ENCODE measurements around the gene TMEM53. TPM values are rescaled to one million over a fixed set of nuclear protein-coding genes. Genes with fewer than 3 reads are reported as not detected.

TMEM53 gene
- total and polyA plus RNA-seq, 8 donors, result 2.4 to 22.8 (median 7.0) TPM

DNA sequence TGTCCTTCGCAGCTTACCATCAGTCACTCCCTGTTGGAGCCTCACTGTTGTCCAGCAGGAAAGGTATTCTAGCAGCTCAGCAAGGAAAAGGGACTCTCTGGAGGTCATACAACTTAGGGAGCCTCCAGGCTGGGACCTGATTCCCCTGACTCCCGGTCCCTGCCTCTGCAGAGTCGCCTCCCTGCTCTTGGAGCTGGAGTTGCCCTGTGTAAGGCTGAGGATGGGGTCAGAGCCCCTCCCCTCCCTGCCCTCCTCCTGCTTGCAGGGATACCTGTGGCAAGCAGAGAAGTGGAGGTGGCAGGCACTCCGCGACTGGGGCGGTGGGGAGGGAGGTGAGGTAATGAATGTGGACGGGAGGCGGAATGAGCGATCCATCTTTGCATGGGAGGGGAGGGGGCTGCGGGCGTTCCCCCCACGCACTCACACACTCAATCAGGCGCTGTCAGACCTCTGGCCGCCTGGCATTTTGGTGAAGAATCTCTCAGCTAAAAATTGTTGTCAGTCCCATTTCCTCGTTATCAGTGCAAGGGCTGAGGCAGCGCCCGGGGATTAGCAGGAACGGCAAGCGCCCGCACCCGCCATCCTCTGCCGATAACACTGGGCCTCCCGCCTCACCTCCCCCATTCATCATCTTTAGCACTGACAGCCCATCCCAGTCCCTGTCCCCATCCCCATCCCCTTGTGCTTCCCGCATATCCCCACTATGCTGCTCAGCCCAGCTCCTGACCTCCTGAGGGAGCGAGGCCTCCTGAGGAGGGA, 64.3 kb downstream of the TMEM53 start:
- 61 to 73% (median 67%) methylated on average over 24 to 25 of the region's 25 CpGs for WGBS, 5 donors
- no peaks in the 10 kb centered on the region for H3K4me1 ChIP-seq
- intact Hi-C loops (cut with DNase I; ENCODE audit: low total_unique reads), result loop anchor here (5.0 kb wide), 1 partner anchor 42 kb away; no protein-coding TSS in a partner anchor
- no peaks in the 10 kb centered on the region for H3K36me3 ChIP-seq
- no peaks in the 10 kb centered on the region for H3K9me3 ChIP-seq
- H3K27ac ChIP-seq, result no peak overlapping the region
- no peak overlapping the region for H3K4me3 ChIP-seq
- DNase-seq, result no peak
- TF ChIP-seq POLR2AphosphoS5 (IDR thresholded peaks at IDR 0.05) (no peak), EP300 (IDR thresholded peaks at IDR 0.05) (no peak), CTCF (IDR thresholded peaks at IDR 0.05) (no peak), POLR2A (IDR thresholded peaks at IDR 0.05) (no peak)
- H3K27me3 ChIP-seq, result peaks cover 0 to 27% (median 0%) of the 10 kb centered on the region in 3 donors

DNA sequence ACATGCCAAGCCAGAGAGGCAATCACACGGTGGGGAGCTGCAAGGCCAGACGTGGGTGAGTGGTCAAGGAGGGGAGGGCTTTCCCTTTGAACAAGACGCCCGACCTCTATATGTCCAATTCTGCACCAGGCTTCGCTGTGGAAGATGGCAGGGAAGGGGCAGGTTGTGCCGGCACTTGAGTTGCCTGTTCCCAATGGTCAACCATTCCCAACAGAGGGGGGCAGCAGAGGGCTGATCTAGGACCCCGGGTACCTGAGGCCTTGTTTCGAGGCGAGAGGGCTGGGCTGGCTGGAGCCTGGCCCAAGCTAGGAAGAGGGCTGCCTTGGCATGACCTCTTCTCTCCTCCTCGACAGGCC, 64.9 kb downstream of the TMEM53 start:
- 36 to 55% (median 40%) methylated on average over 9 to 10 of the region's 10 CpGs for WGBS, 5 donors
- Histone ChIP-seq H3K4me1 (no peaks in the 10 kb centered on the region), H3K9me3 (no peaks in the 10 kb centered on the region), H3K4me3 (no peak overlapping the region), H3K36me3 (no peaks in the 10 kb centered on the region), H3K27ac (no peak overlapping the region), H3K27me3 (peaks cover 0 to 22% (median 0%) of the 10 kb centered on the region in 3 donors)
- TF ChIP-seq POLR2AphosphoS5 (IDR thresholded peaks at IDR 0.05) (no peak), CTCF (IDR thresholded peaks at IDR 0.05) (peak in 5 of 7 experiments; percentile 24 to 46 (median 35))
- DNase-seq, result peak; percentile 69 to 73
- intact Hi-C loops (cut with DNase I; ENCODE audit: low total_unique reads), result loop anchor here (5.0 kb wide), 1 partner anchor 43 kb away; no protein-coding TSS in a partner anchor

- Histone ChIP-seq H3K27me3 (peaks cover 0 to 25% (median 0%) of the 10 kb centered on the region in 3 donors), H3K4me3 (no peak overlapping the region), H3K4me1 (peaks cover 6 to 11% (median 6%) of the 10 kb centered on the region in 4 donors), H3K27ac (no peak overlapping the region), H3K9me3 (no peaks in the 10 kb centered on the region), H3K36me3 (no peaks in the 10 kb centered on the region)
- 80 to 86% (median 85%) methylated on average over 6 of the region's 6 CpGs for WGBS, 5 donors
- DNase-seq, result no peak
- intact Hi-C loops (cut with DNase I; ENCODE audit: low total_unique reads), result loop anchor here (5.0 kb wide), 1 partner anchor 44 kb away; no protein-coding TSS in a partner anchor
- TF ChIP-seq EP300 (IDR thresholded peaks at IDR 0.05) (no peak), POLR2A (IDR thresholded peaks at IDR 0.05) (no peak), POLR2AphosphoS5 (IDR thresholded peaks at IDR 0.05) (no peak), CTCF (IDR thresholded peaks at IDR 0.05) (no peak)
Measured at GRCh38 chr1:44608141-44608540, 66.1 kb downstream of the TMEM53 start.

DNA sequence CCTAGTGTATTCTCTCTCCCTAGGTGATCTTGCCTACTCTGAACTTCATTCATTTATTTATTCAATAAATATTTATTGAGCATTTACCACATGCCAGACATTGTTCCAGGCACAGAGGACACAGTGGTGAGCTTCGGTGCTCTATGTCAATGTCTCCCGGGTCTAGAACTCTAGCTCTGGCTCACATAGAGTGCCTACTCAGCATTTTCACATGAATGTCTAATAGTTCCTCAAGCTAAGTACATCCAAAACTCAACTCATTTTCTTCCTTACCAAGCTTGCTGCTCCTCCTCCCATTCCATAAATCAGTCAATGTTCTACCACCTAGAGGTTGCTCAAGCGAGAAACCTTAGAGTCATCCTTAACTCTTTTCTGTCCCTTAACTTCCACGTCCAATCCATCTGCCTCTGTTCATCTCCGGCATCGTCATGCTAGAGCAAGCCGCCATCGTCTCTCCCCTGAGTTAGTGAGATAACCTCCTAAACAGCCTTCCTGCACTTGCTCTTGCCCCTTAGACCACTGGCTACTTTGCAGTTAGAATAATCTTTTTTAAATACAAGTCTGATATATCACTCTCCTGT, 67.5 kb downstream of the TMEM53 start:
- no peaks in the 10 kb centered on the region for H3K36me3 ChIP-seq
- WGBS, 5 donors, result 74 to 87% (median 83%) methylated on average over 8 of the region's 8 CpGs
- H3K4me3 ChIP-seq, result no peak overlapping the region
- H3K9me3 ChIP-seq, result no peaks in the 10 kb centered on the region
- TF ChIP-seq POLR2A (IDR thresholded peaks at IDR 0.05) (no peak), CTCF (IDR thresholded peaks at IDR 0.05) (no peak), EP300 (IDR thresholded peaks at IDR 0.05) (no peak), POLR2AphosphoS5 (IDR thresholded peaks at IDR 0.05) (no peak)
- no peak for DNase-seq
- intact Hi-C loops (cut with DNase I; ENCODE audit: low total_unique reads), result loop anchor here (5.0 kb wide), 1 partner anchor 46 kb away; no protein-coding TSS in a partner anchor
- peaks cover 12 to 18% (median 13%) of the 10 kb centered on the region in 4 donors for H3K4me1 ChIP-seq
- no peak overlapping the region for H3K27ac ChIP-seq
- peaks cover 0 to 37% (median 3%) of the 10 kb centered on the region in 3 donors for H3K27me3 ChIP-seq

All from stomach (tissue), 9 donors.